ENCODE results near the gene CNPY4. TPM values are rescaled to one million over a fixed set of nuclear protein-coding genes. Genes with fewer than 3 reads are reported as not detected.

CNPY4 gene
- polyA plus RNA-seq, 1 donor from 2014 or later: 35.8 TPM

DNA sequence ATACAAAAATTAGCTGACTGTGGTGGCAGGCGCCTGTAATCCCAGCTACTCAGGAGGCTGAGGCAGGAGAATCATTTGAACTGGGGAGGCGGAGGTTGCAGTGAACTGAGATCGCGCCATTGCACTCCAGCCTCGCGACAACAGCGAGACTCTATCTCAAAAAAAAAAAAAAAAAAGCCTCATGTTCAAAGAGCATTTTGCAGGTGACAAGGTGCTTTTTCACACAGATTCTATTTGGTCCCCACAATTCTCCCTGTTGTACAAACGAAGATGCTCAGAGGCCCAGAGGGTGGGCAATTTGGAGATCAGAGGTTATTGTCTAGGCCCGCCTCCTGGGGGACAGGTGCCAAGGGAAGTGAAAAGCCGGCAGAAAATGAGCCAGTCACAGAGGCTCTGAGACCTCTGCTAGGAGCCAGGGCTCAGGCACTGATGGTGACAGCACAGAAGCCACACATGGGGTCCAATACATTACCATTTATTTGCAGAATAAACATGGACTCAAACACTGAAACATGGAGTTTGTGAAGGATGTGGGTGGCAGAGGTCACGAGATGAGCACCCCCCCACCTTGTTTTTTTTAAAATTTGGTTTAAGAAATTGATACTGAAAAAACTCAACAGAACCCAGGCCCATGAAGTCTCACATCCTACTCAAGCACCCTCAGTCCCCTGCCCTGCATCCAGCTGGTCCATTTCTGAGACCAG lies 49.9 kb downstream of the CNPY4 start:
- H3K4me2 ChIP-seq (ENCODE audit: low read length): no peak overlapping the region
- no peak for TF ChIP-seq POLR2AphosphoS5 (IDR thresholded peaks at IDR 0.05)
- TF ChIP-seq, protein P1, sequence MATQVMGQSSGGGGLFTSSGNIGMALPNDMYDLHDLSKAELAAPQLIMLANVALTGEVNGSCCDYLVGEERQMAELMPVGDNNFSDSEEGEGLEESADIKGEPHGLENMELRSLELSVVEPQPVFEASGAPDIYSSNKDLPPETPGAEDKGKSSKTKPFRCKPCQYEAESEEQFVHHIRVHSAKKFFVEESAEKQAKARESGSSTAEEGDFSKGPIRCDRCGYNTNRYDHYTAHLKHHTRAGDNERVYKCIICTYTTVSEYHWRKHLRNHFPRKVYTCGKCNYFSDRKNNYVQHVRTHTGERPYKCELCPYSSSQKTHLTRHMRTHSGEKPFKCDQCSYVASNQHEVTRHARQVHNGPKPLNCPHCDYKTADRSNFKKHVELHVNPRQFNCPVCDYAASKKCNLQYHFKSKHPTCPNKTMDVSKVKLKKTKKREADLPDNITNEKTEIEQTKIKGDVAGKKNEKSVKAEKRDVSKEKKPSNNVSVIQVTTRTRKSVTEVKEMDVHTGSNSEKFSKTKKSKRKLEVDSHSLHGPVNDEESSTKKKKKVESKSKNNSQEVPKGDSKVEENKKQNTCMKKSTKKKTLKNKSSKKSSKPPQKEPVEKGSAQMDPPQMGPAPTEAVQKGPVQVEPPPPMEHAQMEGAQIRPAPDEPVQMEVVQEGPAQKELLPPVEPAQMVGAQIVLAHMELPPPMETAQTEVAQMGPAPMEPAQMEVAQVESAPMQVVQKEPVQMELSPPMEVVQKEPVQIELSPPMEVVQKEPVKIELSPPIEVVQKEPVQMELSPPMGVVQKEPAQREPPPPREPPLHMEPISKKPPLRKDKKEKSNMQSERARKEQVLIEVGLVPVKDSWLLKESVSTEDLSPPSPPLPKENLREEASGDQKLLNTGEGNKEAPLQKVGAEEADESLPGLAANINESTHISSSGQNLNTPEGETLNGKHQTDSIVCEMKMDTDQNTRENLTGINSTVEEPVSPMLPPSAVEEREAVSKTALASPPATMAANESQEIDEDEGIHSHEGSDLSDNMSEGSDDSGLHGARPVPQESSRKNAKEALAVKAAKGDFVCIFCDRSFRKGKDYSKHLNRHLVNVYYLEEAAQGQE (IDR thresholded peaks at IDR 0.05; ENCODE audit: borderline replicate concordance): no peak
- H3K27ac ChIP-seq (ENCODE audit: low read length): no peak overlapping the region
- no peak overlapping the region for H2AFZ ChIP-seq (ENCODE audit: low read depth, low read length)
- H3K36me3 ChIP-seq (ENCODE audit: insufficient read depth, low read length): no peaks in the 10 kb centered on the region
- H3K4me3 ChIP-seq (ENCODE audit: low read length): no peak overlapping the region
- no peaks in the 10 kb centered on the region for H3K9me2 ChIP-seq (ENCODE audit: insufficient read depth, low read length)
- H3K79me2 ChIP-seq (replicated peaks; ENCODE audit: insufficient read depth, low read length): no peaks in the 10 kb centered on the region
- no peaks in the 10 kb centered on the region for H3K27me3 ChIP-seq (ENCODE audit: insufficient read depth, low read depth, low read length)
- H4K20me1 ChIP-seq (ENCODE audit: insufficient read depth): no peaks in the 10 kb centered on the region
- H3K9ac ChIP-seq (ENCODE audit: low read length): no peak overlapping the region
- no peaks in the 10 kb centered on the region for H3F3A ChIP-seq (ENCODE audit: insufficient read depth, low read length, poor library complexity, severe bottlenecking)
- no peaks in the 10 kb centered on the region for H3K9me3 ChIP-seq (ENCODE audit: low read length)

DNA sequence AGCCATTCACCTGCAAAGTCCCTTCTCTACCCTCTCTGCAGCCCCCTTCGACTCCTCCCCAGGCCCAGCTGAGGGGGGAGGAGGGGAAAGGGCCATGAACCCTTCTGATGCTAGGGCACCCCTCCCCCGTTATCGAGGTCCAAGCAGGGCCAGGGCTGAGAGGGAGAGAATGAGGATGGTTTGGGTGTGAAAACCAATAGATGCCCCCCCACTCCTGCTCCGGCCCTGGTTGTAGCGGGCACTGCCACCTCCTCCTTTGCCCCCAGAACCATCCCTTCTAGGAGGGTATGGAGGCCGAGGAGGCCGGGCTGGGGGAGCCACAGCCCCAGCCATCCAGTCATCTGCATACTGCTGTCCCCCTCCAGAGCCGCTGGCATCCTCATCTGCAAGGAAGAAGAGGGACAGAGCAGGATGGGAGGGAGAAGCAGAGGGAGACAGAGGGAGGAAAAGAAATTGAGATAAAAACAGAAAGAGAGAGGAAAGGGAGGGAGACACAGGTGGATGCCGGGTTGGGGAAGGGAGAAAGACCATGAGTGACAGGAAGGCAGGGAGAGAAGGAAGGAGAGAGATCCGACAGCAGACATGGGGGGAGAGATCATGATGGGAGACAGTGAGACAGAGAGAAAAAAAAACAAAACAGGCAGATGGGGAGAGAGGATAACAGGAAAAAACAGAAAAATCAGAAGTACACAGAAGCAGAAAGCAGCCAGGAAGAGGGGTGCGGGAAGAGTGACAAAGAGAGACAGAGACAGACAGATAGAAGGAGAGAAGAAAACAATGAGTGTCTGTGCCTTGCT lies 50.9 kb downstream of the CNPY4 start:
- no peak overlapping the region for H3K27ac ChIP-seq (ENCODE audit: low read length)
- H4K20me1 ChIP-seq (ENCODE audit: insufficient read depth): no peaks in the 10 kb centered on the region

More for the DNA sequence above, 50.9 kb downstream of the CNPY4 start:
- H3K36me3 ChIP-seq (ENCODE audit: insufficient read depth, low read length): no peaks in the 10 kb centered on the region
- H3K27me3 ChIP-seq (ENCODE audit: insufficient read depth, low read depth, low read length): no peaks in the 10 kb centered on the region
- H3K9ac ChIP-seq (ENCODE audit: low read length): peak overlapping the region; percentile 14
- no peaks in the 10 kb centered on the region for H3K9me3 ChIP-seq (ENCODE audit: low read length)
- no peak overlapping the region for H2AFZ ChIP-seq (ENCODE audit: low read depth, low read length)
- H3F3A ChIP-seq (ENCODE audit: insufficient read depth, low read length, poor library complexity, severe bottlenecking): no peaks in the 10 kb centered on the region
- TF ChIP-seq MXI1 (conservative IDR thresholded peaks at IDR 0.05; ENCODE audit: poor library complexity, severe bottlenecking) (no peak), POLR2AphosphoS5 (IDR thresholded peaks at IDR 0.05) (no peak), EP300 (conservative IDR thresholded peaks at IDR 0.05; ENCODE audit: poor library complexity, severe bottlenecking) (no peak)
- TF ChIP-seq, protein P2, sequence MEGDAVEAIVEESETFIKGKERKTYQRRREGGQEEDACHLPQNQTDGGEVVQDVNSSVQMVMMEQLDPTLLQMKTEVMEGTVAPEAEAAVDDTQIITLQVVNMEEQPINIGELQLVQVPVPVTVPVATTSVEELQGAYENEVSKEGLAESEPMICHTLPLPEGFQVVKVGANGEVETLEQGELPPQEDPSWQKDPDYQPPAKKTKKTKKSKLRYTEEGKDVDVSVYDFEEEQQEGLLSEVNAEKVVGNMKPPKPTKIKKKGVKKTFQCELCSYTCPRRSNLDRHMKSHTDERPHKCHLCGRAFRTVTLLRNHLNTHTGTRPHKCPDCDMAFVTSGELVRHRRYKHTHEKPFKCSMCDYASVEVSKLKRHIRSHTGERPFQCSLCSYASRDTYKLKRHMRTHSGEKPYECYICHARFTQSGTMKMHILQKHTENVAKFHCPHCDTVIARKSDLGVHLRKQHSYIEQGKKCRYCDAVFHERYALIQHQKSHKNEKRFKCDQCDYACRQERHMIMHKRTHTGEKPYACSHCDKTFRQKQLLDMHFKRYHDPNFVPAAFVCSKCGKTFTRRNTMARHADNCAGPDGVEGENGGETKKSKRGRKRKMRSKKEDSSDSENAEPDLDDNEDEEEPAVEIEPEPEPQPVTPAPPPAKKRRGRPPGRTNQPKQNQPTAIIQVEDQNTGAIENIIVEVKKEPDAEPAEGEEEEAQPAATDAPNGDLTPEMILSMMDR (IDR thresholded peaks at IDR 0.05; ENCODE audit: poor library complexity, severe bottlenecking): no peak
- TF ChIP-seq, protein P1 (IDR thresholded peaks at IDR 0.05; ENCODE audit: borderline replicate concordance): no peak
- H3K9me2 ChIP-seq (ENCODE audit: insufficient read depth, low read length): no peaks in the 10 kb centered on the region
- H3K4me2 ChIP-seq (ENCODE audit: low read length): no peak overlapping the region
- H3K79me2 ChIP-seq (replicated peaks; ENCODE audit: insufficient read depth, low read length): peaks cover 4% of the 10 kb centered on the region
- peak overlapping the region; percentile 56 for H3K4me3 ChIP-seq (ENCODE audit: low read length)
